ENCODE data around the gene BCR.

DNA sequence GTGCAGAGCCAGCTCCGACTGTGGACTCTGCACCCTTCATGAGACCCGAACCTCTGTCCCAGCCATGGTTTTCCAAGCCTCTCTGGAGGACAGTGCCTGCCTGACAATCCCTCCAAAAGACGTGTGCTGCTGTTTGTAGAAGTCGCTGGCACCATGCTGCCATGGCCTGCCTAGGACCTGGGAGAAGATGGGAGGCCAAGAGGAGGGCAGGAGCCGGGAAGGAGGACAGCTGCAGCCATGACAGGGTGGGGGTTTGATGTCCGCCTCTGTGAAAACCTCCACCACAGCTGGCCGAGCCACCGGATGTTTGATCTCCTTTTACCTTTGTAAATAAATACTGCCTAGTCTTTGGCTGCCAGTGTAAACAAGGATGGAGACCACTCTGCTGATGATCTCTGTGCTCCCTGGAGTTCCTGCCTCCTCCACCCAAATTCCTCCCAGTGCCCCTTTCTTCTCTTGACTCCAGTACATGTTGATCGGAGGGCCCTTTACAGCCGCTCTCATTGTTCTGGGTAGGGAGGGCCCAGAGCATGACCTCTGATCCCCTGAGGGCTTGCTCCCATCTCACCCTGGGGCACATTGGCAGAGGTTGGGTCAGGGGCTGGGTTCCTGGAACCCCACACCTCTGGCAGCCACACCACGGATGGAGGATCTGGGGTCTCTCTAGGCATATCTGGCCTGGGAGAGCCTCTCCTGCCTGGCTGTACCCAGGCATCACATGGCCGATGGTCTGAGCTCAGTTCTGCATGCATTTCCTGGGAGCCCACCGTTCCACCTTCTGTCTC is 66.9 kb downstream of the BCR start:
- no peak for TF ChIP-seq CTCF (IDR thresholded peaks at IDR 0.05)
- no peak for TF ChIP-seq POLR2A (IDR thresholded peaks at IDR 0.05)
